ENCODE measurements around the gene GOLGA6A.

DNA sequence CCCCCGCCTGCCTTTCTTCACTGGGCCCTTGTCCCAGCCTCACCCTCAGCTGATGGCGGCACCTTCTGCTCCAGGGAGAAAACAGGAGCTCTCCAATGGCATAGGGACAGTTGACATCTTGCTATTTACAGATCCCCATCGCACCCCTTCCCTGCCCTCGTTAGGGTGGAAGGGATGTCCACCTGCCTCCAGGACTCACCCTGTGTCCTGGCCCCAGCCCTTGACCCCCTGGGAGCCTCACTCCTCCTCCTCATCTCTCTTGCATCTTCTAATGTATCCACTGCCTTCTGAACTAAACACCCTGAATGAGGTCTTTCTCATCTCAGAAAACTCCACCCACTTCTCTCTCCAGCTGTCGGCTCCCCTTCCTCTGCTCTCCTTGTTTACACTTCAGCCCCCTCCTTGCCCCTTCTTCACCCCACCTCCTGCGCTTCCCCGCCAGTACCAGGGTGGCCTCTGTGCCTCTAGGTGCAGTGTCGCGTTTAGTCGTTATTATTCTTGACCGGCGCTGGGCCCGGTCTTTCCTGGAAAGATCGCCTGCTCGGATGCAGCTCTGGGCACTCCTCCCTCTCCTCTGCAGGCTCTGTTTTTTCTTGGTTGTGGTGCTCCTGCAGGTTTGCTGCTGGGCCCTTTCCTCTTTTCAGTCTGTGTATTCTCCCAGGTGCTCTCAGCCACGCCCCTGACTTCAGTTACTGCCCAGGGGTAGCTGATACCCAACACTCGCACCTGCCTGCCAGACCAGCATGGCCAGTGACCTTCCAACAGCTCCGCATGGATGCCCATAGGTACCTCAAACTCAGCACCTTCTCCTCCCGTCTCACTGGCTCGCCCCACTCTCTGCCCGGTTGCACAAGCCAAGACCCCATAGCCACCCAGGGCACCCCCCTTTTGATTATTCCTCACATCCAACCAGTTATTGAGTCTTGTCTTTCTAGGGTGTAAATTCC is 44.9 kb downstream of the GOLGA6A start:
- TF ChIP-seq GLI4 (tag by site-specific recombination; IDR thresholded peaks at IDR 0.05) (no peak), ZNF341 (tag by site-specific recombination; IDR thresholded peaks at IDR 0.05; ENCODE audit: low read depth) (no peak), ZIC2 (tag by site-specific recombination; IDR thresholded peaks at IDR 0.05) (no peak; the same call in 1 of the 2 replicates), ZNF837 (tag by site-specific recombination; IDR thresholded peaks at IDR 0.05) (no peak)
- TF ChIP-seq, protein P1, sequence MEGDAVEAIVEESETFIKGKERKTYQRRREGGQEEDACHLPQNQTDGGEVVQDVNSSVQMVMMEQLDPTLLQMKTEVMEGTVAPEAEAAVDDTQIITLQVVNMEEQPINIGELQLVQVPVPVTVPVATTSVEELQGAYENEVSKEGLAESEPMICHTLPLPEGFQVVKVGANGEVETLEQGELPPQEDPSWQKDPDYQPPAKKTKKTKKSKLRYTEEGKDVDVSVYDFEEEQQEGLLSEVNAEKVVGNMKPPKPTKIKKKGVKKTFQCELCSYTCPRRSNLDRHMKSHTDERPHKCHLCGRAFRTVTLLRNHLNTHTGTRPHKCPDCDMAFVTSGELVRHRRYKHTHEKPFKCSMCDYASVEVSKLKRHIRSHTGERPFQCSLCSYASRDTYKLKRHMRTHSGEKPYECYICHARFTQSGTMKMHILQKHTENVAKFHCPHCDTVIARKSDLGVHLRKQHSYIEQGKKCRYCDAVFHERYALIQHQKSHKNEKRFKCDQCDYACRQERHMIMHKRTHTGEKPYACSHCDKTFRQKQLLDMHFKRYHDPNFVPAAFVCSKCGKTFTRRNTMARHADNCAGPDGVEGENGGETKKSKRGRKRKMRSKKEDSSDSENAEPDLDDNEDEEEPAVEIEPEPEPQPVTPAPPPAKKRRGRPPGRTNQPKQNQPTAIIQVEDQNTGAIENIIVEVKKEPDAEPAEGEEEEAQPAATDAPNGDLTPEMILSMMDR (tag by site-specific recombination; IDR thresholded peaks at IDR 0.05): no peak
- TF ChIP-seq, protein P2, sequence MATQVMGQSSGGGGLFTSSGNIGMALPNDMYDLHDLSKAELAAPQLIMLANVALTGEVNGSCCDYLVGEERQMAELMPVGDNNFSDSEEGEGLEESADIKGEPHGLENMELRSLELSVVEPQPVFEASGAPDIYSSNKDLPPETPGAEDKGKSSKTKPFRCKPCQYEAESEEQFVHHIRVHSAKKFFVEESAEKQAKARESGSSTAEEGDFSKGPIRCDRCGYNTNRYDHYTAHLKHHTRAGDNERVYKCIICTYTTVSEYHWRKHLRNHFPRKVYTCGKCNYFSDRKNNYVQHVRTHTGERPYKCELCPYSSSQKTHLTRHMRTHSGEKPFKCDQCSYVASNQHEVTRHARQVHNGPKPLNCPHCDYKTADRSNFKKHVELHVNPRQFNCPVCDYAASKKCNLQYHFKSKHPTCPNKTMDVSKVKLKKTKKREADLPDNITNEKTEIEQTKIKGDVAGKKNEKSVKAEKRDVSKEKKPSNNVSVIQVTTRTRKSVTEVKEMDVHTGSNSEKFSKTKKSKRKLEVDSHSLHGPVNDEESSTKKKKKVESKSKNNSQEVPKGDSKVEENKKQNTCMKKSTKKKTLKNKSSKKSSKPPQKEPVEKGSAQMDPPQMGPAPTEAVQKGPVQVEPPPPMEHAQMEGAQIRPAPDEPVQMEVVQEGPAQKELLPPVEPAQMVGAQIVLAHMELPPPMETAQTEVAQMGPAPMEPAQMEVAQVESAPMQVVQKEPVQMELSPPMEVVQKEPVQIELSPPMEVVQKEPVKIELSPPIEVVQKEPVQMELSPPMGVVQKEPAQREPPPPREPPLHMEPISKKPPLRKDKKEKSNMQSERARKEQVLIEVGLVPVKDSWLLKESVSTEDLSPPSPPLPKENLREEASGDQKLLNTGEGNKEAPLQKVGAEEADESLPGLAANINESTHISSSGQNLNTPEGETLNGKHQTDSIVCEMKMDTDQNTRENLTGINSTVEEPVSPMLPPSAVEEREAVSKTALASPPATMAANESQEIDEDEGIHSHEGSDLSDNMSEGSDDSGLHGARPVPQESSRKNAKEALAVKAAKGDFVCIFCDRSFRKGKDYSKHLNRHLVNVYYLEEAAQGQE (tag by site-specific recombination; IDR thresholded peaks at IDR 0.05): no peak
- TF ChIP-seq, protein P3, sequence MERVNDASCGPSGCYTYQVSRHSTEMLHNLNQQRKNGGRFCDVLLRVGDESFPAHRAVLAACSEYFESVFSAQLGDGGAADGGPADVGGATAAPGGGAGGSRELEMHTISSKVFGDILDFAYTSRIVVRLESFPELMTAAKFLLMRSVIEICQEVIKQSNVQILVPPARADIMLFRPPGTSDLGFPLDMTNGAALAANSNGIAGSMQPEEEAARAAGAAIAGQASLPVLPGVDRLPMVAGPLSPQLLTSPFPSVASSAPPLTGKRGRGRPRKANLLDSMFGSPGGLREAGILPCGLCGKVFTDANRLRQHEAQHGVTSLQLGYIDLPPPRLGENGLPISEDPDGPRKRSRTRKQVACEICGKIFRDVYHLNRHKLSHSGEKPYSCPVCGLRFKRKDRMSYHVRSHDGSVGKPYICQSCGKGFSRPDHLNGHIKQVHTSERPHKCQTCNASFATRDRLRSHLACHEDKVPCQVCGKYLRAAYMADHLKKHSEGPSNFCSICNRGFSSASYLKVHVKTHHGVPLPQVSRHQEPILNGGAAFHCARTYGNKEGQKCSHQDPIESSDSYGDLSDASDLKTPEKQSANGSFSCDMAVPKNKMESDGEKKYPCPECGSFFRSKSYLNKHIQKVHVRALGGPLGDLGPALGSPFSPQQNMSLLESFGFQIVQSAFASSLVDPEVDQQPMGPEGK (tag by site-specific recombination; IDR thresholded peaks at IDR 0.05): no peak
- TF ChIP-seq, protein P4, sequence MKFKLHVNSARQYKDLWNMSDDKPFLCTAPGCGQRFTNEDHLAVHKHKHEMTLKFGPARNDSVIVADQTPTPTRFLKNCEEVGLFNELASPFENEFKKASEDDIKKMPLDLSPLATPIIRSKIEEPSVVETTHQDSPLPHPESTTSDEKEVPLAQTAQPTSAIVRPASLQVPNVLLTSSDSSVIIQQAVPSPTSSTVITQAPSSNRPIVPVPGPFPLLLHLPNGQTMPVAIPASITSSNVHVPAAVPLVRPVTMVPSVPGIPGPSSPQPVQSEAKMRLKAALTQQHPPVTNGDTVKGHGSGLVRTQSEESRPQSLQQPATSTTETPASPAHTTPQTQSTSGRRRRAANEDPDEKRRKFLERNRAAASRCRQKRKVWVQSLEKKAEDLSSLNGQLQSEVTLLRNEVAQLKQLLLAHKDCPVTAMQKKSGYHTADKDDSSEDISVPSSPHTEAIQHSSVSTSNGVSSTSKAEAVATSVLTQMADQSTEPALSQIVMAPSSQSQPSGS (tag by site-specific recombination; IDR thresholded peaks at IDR 0.05; ENCODE audit: low read depth): no peak

All from HEK293 (cell line).